CD8-positive, alpha-beta memory T cell (primary cell): ENCODE measurements around the gene COL19A1. TPM values are rescaled to one million over a fixed set of nuclear protein-coding genes. Genes with fewer than 3 reads are reported as not detected.
"Not testable (repeated sequence)": the region's sequence is repeated elsewhere in the genome, so short reads cannot be mapped to it uniquely, and the experiment has no call there.

Experiments used
- CTCF ChIA-PET: fragments of 350-600 bp; sonication (Branson Sonifier 250); formaldehyde crosslinking; loops from one replicate; lab custom pipeline; 2021; ENCODE audit warnings: antibody characterized with exemption; lab: Charles Lee
- POLR2A ChIA-PET: fragments of 350-600 bp; sonication (Branson Sonifier 250); formaldehyde crosslinking; loops from one replicate; lab custom pipeline; 2021; ENCODE audit warnings: antibody characterized with exemption; lab: Charles Lee
- DNase-seq, 5 donors: peaks; one replicate each; pipeline versions ENCODE4 v3.0.0 to v3.0.0-alpha.2; 2020 to 2022; ENCODE audit warnings: mixed read lengths in 1 of 5
- H3K27ac ChIP-seq: one replicate; pipeline ENCODE4 v1.7.0; 2013; ENCODE audit warnings: low read depth, mild to moderate bottlenecking, low read length, moderate library complexity
- H3K27me3 ChIP-seq: 2 replicates; pipeline ENCODE4 v1.7.0; 2013; ENCODE audit warnings: low read length, mild to moderate bottlenecking; ENCODE audit not compliant: insufficient read depth, poor library complexity, severe bottlenecking
- H3K36me3 ChIP-seq: 2 replicates; pipeline ENCODE4 v1.7.0; 2013; ENCODE audit warnings: mild to moderate bottlenecking, low read length, moderate library complexity; ENCODE audit not compliant: insufficient read depth
- H3K4me1 ChIP-seq: 2 replicates; pipeline ENCODE4 v1.7.0; 2013; ENCODE audit warnings: mild to moderate bottlenecking, low read length, moderate library complexity; ENCODE audit not compliant: insufficient read depth
- H3K4me3 ChIP-seq: 2 replicates; pipeline ENCODE4 v1.7.0; 2013; ENCODE audit warnings: mild to moderate bottlenecking, low read length
- H3K9me3 ChIP-seq: 2 replicates; pipeline ENCODE4 v1.7.0; 2013; ENCODE audit warnings: mild to moderate bottlenecking, low read length
- H3K27ac Mint-ChIP-seq, 8 donors: one replicate each; pipeline ENCODE4 v1.8.0; 2020 to 2021; ENCODE audit warnings: mixed read lengths in 8 of 8, mild to moderate bottlenecking in 6 of 8, inconsistent platforms in 3 of 8, moderate library complexity in 3 of 8
- H3K27me3 Mint-ChIP-seq, 2 donors: one replicate each; pipeline ENCODE4 v1.8.0; 2020 to 2021; ENCODE audit warnings: mixed read lengths in 2 of 2, mild to moderate bottlenecking in 1 of 2, moderate library complexity in 1 of 2
- H3K36me3 Mint-ChIP-seq, 3 donors: one replicate each; pipeline ENCODE4 v1.8.0; 2020 to 2021; ENCODE audit warnings: mixed read lengths in 3 of 3, inconsistent platforms in 1 of 3, mild to moderate bottlenecking in 1 of 3
- H3K4me1 Mint-ChIP-seq, 3 donors: one replicate each; pipeline ENCODE4 v1.8.0; 2020 to 2021; ENCODE audit warnings: mixed read lengths in 3 of 3, inconsistent platforms in 1 of 3, mild to moderate bottlenecking in 1 of 3
- H3K4me3 Mint-ChIP-seq, 7 donors: one replicate each; pipeline ENCODE4 v1.8.0; 2020 to 2021; ENCODE audit warnings: mixed read lengths in 7 of 7, mild to moderate bottlenecking in 6 of 7, moderate library complexity in 4 of 7, inconsistent platforms in 2 of 7
- H3K9me3 Mint-ChIP-seq, 5 donors: one replicate each; pipeline ENCODE4 v1.8.0; 2020 to 2022; ENCODE audit warnings: mixed read lengths in 5 of 5, mild to moderate bottlenecking in 3 of 5, moderate library complexity in 2 of 5, inconsistent platforms in 1 of 5
- polyA plus RNA-seq: library from polyadenylated mRNA; unstranded; fragments of 300-500 nt; fragmentation: Illumina TruSeq; gene quantifications from one replicate; pipeline ENCODE4 v1.2.3, GENCODE V29; 2021
- total RNA-seq, 2 experiments: library from RNA; stranded (reverse); gene quantifications; one replicate each; pipeline ENCODE4 v1.2.3, GENCODE V29; 2021

COL19A1 gene
- total and polyA plus RNA-seq, 3 experiments from 2014 or later: 0.07 to 0.33 TPM; not detected in 1

- H3K4me3 Mint-ChIP-seq, H3K9me3 ChIP-seq, DNase-seq, H3K4me1 Mint-ChIP-seq, H3K27ac Mint-ChIP-seq, H3K4me3 ChIP-seq, H3K27me3 ChIP-seq, H3K27me3 Mint-ChIP-seq, H3K36me3 Mint-ChIP-seq, H3K27ac ChIP-seq, H3K36me3 ChIP-seq, CTCF ChIA-PET, H3K4me1 ChIP-seq, POLR2A ChIA-PET: not testable (repeated sequence)
- H3K9me3 Mint-ChIP-seq: peaks cover 2 to 19% (median 8%) of the 10 kb centered on the region in 5 donors
These were observed 144.0 kb downstream of the COL19A1 start for GRCh38 chr6:70010339-70010738.

GRCh38 chr6:70023201-70023600, 156.8 kb downstream of the COL19A1 start:
- H3K4me3 ChIP-seq, H3K36me3 ChIP-seq, CTCF ChIA-PET, H3K9me3 Mint-ChIP-seq, H3K27me3 ChIP-seq, H3K27me3 Mint-ChIP-seq, H3K27ac ChIP-seq, H3K4me3 Mint-ChIP-seq, POLR2A ChIA-PET, H3K4me1 Mint-ChIP-seq, H3K36me3 Mint-ChIP-seq, H3K9me3 ChIP-seq, DNase-seq, H3K27ac Mint-ChIP-seq, H3K4me1 ChIP-seq: not testable (repeated sequence)

GRCh38 chr6:70028246-70028645, 161.9 kb downstream of the COL19A1 start:
- no peaks in the 10 kb centered on the region for H3K27me3 ChIP-seq
- no peak for DNase-seq
- H3K9me3 Mint-ChIP-seq: no peaks in the 10 kb centered on the region
- no peak overlapping the region for H3K27ac ChIP-seq
- H3K4me3 ChIP-seq: no peak overlapping the region
- ChIA-PET POLR2A (no interaction called here), CTCF (interaction anchor here (1.0 kb wide), 1 partner anchor 11 kb away, joined by 3 read pairs; no protein-coding TSS in a partner anchor)
- no peaks in the 10 kb centered on the region for H3K9me3 ChIP-seq
- no peaks in the 10 kb centered on the region for H3K4me1 ChIP-seq
- H3K4me3 Mint-ChIP-seq: no peak overlapping the region
- no peaks in the 10 kb centered on the region for H3K4me1 Mint-ChIP-seq
- H3K36me3 Mint-ChIP-seq: no peaks in the 10 kb centered on the region
- no peak overlapping the region for H3K27ac Mint-ChIP-seq
- H3K27me3 Mint-ChIP-seq: peaks cover 0 to 4% of the 10 kb centered on the region in 2 donors
- no peaks in the 10 kb centered on the region for H3K36me3 ChIP-seq

- H3K27me3 Mint-ChIP-seq: peaks cover 0 to 4% of the 10 kb centered on the region in 2 donors
- no peaks in the 10 kb centered on the region for H3K9me3 Mint-ChIP-seq
- Histone ChIP-seq H3K4me3 (no peak overlapping the region), H3K27ac (no peak overlapping the region), H3K4me1 (no peaks in the 10 kb centered on the region), H3K36me3 (no peaks in the 10 kb centered on the region), H3K9me3 (no peaks in the 10 kb centered on the region), H3K27me3 (no peaks in the 10 kb centered on the region)
- H3K4me3 Mint-ChIP-seq: no peak overlapping the region
- DNase-seq: no peak
- no peaks in the 10 kb centered on the region for H3K36me3 Mint-ChIP-seq
- H3K27ac Mint-ChIP-seq: no peak overlapping the region
- POLR2A ChIA-PET: no interaction called here
- H3K4me1 Mint-ChIP-seq: no peaks in the 10 kb centered on the region
- CTCF ChIA-PET: no interaction called here
These were observed 162.6 kb downstream of the COL19A1 start for GRCh38 chr6:70028926-70029325.

GRCh38 chr6:70033781-70034180, 167.4 kb downstream of the COL19A1 start:
- CTCF ChIA-PET: no interaction called here
- Histone ChIP-seq H3K9me3 (no peaks in the 10 kb centered on the region), H3K36me3 (no peaks in the 10 kb centered on the region), H3K4me1 (no peaks in the 10 kb centered on the region), H3K4me3 (no peak overlapping the region), H3K27me3 (no peaks in the 10 kb centered on the region), H3K27ac (no peak overlapping the region)
- peaks cover 0 to 4% of the 10 kb centered on the region in 2 donors for H3K27me3 Mint-ChIP-seq
- POLR2A ChIA-PET: no interaction called here
- H3K27ac Mint-ChIP-seq: no peak overlapping the region
- no peak overlapping the region for H3K4me3 Mint-ChIP-seq
- no peak for DNase-seq
- H3K4me1 Mint-ChIP-seq: no peaks in the 10 kb centered on the region
- H3K36me3 Mint-ChIP-seq: no peaks in the 10 kb centered on the region
- no peaks in the 10 kb centered on the region for H3K9me3 Mint-ChIP-seq

- Histone ChIP-seq H3K27ac (no peak overlapping the region), H3K4me3 (no peak overlapping the region), H3K27me3 (no peaks in the 10 kb centered on the region), H3K9me3 (no peaks in the 10 kb centered on the region), H3K4me1 (no peaks in the 10 kb centered on the region), H3K36me3 (no peaks in the 10 kb centered on the region)
- H3K36me3 Mint-ChIP-seq: no peaks in the 10 kb centered on the region
- H3K27me3 Mint-ChIP-seq: no peaks in the 10 kb centered on the region
- no peak overlapping the region for H3K27ac Mint-ChIP-seq
- no peaks in the 10 kb centered on the region for H3K9me3 Mint-ChIP-seq
- H3K4me1 Mint-ChIP-seq: no peaks in the 10 kb centered on the region
- POLR2A ChIA-PET: no interaction called here
- H3K4me3 Mint-ChIP-seq: no peak overlapping the region
- CTCF ChIA-PET: no interaction called here
- no peak for DNase-seq
These were observed 171.1 kb downstream of the COL19A1 start for GRCh38 chr6:70037445-70037844.

- no peaks in the 10 kb centered on the region for H3K4me1 Mint-ChIP-seq
- Histone ChIP-seq H3K27ac (no peak overlapping the region), H3K4me1 (no peaks in the 10 kb centered on the region), H3K9me3 (no peaks in the 10 kb centered on the region), H3K27me3 (no peaks in the 10 kb centered on the region), H3K4me3 (no peak overlapping the region), H3K36me3 (no peaks in the 10 kb centered on the region)
- ChIA-PET CTCF (no interaction called here), POLR2A (no interaction called here)
- no peak overlapping the region for H3K27ac Mint-ChIP-seq
- no peak overlapping the region for H3K4me3 Mint-ChIP-seq
- no peaks in the 10 kb centered on the region for H3K36me3 Mint-ChIP-seq
- no peaks in the 10 kb centered on the region for H3K27me3 Mint-ChIP-seq
- DNase-seq: no peak
- H3K9me3 Mint-ChIP-seq: no peaks in the 10 kb centered on the region
These were observed 174.4 kb downstream of the COL19A1 start for GRCh38 chr6:70040766-70041165.

- Histone ChIP-seq H3K36me3 (no peaks in the 10 kb centered on the region), H3K9me3 (no peaks in the 10 kb centered on the region), H3K4me3 (no peak overlapping the region), H3K4me1 (no peaks in the 10 kb centered on the region), H3K27me3 (no peaks in the 10 kb centered on the region), H3K27ac (no peak overlapping the region)
- Mint-ChIP-seq H3K27ac (no peak overlapping the region), H3K4me1 (no peaks in the 10 kb centered on the region), H3K4me3 (no peak overlapping the region), H3K36me3 (no peaks in the 10 kb centered on the region), H3K9me3 (no peaks in the 10 kb centered on the region), H3K27me3 (no peaks in the 10 kb centered on the region)
- no peak for DNase-seq
- ChIA-PET CTCF (no interaction called here), POLR2A (no interaction called here)
These were observed 175.1 kb downstream of the COL19A1 start for GRCh38 chr6:70041411-70041810.

GRCh38 chr6:70045413-70045812, 179.1 kb downstream of the COL19A1 start:
- H3K27ac Mint-ChIP-seq: no peak overlapping the region
- H3K4me1 ChIP-seq: no peaks in the 10 kb centered on the region
- no peaks in the 10 kb centered on the region for H3K36me3 ChIP-seq
- no peak overlapping the region for H3K4me3 ChIP-seq
- CTCF ChIA-PET: no interaction called here
- H3K27ac ChIP-seq: no peak overlapping the region
- no peaks in the 10 kb centered on the region for H3K9me3 ChIP-seq
- H3K4me3 Mint-ChIP-seq: no peak overlapping the region
- POLR2A ChIA-PET: no interaction called here
- no peaks in the 10 kb centered on the region for H3K4me1 Mint-ChIP-seq
- H3K36me3 Mint-ChIP-seq: no peaks in the 10 kb centered on the region
- H3K9me3 Mint-ChIP-seq: no peaks in the 10 kb centered on the region
- H3K27me3 Mint-ChIP-seq: peaks cover 0 to 5% of the 10 kb centered on the region in 2 donors
- no peaks in the 10 kb centered on the region for H3K27me3 ChIP-seq
- no peak for DNase-seq
